Measurements from ENCODE around the gene ZFYVE9. TPM values are rescaled to one million over a fixed set of nuclear protein-coding genes. Genes with fewer than 3 reads are reported as not detected.
"Not testable (repeated sequence)": the region's sequence is repeated elsewhere in the genome, so short reads cannot be mapped to it uniquely, and the experiment has no call there.

Gene ZFYVE9
- total RNA-seq, 4 donors from 2014 or later: 12.7 to 31.1 (median 16.2) TPM

DNA sequence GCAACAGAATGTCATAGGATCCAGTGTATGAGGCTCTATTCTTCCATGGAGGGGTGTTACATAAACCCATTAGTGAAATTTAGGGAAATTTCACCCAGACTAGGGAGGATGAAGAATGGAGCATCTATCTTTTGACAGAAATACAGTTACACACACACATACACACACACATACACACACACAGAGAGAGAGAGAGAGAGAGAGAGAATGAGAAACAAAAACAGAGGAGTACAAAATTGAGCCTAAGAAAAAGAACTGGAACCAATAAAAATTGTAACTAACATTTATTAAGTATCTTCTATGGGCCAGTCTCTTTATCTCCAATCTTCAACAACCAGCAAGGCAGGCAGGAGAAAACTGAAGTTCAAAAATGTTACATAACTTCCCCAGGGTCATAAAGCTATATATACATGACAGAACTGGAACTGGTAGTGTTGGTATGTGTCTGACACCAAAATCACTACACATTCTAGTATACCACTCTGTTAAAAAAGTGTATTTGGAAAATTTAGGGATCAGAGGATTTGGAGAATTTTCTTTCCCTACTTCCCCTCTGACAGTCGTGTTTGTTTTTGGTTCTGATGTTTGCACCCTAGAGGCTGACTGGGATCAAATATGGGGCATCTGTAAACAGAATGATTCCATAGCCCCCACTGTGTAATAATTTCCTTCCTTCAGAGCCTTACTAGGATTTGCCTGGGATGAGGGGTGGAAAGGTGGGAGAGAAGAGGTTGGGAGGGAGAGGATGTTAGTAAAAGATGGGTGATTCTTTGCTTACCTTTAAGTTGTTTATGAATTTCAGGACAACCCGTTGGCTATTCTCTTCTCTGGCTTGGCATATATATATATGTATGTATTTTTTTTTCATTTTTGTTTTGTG is 1.0 kb upstream of the ZFYVE9 start:
- peaks cover 11 to 61% (median 15%) of the 10 kb centered on the region in 3 donors for H3K4me1 ChIP-seq
- no peaks in the 10 kb centered on the region for H3K9me3 ChIP-seq
- peak overlapping the region; percentile 74 to 97 (median 87) for H3K4me3 ChIP-seq

DNA sequence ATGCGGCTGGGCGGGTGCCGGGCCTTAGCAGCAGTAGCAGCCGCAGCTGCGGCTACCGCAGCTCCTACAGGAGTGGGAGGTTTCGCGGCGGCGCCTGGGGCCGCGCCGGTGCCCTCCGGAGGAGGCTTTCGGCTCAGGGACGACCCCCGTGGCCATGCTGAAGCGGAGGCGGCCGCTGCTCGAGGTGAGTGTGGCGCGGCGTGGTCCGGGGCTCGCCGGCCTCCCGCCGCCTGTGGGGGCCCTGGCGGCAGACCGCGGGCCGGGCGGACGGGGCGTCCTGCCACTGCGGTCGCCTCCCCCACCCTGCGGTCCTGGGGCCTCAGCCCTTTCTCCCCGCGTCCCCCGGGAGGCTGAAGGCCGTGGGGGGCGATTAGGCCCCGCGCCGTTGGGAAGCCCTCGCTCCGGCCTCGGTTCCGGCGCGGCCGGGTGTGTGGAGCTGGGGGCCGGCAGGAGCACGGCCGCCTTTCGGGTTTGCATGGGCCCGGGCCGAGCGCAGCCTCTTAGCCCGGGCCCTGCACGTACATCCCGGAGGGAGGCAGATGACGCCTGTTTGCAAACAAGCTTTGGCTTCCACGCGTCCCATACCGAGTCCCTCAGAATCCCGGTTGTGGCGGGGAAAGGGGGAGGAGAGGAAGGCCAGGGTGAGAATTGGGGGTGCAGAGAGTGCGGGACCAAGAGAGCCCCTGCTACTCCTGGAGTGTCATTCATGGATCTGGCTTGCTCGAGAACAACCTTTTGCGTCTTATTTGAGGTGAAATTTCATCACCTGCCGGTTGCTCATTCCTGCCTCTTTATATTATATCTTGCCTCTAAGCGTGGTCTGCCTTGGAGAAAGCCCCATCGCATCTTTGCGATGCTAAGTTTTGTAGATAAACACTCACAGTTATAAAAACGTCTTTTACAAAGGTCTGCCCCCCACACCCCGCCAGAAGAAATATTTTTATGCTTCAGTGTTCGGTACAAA is 613 bp downstream of the ZFYVE9 start:
- intact Hi-C loops (cut with DNase I): no loop called here
- H3K4me3 ChIP-seq: peak overlapping the region; percentile 74 to 97 (median 87)
- TF ChIP-seq, protein P1, sequence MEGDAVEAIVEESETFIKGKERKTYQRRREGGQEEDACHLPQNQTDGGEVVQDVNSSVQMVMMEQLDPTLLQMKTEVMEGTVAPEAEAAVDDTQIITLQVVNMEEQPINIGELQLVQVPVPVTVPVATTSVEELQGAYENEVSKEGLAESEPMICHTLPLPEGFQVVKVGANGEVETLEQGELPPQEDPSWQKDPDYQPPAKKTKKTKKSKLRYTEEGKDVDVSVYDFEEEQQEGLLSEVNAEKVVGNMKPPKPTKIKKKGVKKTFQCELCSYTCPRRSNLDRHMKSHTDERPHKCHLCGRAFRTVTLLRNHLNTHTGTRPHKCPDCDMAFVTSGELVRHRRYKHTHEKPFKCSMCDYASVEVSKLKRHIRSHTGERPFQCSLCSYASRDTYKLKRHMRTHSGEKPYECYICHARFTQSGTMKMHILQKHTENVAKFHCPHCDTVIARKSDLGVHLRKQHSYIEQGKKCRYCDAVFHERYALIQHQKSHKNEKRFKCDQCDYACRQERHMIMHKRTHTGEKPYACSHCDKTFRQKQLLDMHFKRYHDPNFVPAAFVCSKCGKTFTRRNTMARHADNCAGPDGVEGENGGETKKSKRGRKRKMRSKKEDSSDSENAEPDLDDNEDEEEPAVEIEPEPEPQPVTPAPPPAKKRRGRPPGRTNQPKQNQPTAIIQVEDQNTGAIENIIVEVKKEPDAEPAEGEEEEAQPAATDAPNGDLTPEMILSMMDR (IDR thresholded peaks at IDR 0.05): peak in 1 of 6 experiments; percentile 4
- TF ChIP-seq POLR2A (IDR thresholded peaks at IDR 0.05): peak in 1 of 4 donors; percentile 9

More for the DNA sequence above, 1.0 kb upstream of the ZFYVE9 start:
- no peaks in the 10 kb centered on the region for H3K36me3 ChIP-seq
- H3K27me3 ChIP-seq: no peaks in the 10 kb centered on the region
- peak overlapping the region; percentile 75 to 99 (median 94) for H3K27ac ChIP-seq
- no peak for TF ChIP-seq POLR2A (IDR thresholded peaks at IDR 0.05)
- TF ChIP-seq, protein P1 (IDR thresholded peaks at IDR 0.05): no peak
- 19 to 21% methylated on average over 2 of the region's 2 CpGs for WGBS, 2 donors
- intact Hi-C loops (cut with DNase I): no loop called here
- DNase-seq: no peak

DNA sequence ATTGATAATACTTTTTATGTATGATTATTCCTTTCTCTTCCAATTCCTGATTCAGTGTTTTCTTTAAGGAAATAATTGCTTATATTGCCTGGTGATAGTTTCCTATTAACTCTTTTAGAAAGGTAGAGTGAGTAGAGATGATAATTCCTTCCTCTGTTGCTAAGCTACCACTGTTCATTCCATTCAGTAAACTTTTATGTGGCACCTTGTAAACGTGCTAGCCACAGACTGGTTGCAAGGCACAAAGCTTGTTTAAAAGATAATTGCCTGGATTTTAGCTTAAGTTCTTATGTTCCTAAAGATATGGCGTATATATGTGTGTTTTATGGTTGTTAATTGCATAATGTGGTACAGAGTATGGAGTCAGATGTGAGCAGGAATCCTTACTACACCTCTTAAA is 3.2 kb downstream of the ZFYVE9 start:
- intact Hi-C loops (cut with DNase I): no loop called here
- no peak overlapping the region for H3K27ac ChIP-seq
- H3K4me1 ChIP-seq: peaks cover 4 to 68% (median 9%) of the 10 kb centered on the region in 3 donors
- no peaks in the 10 kb centered on the region for H3K9me3 ChIP-seq
- no peak for TF ChIP-seq POLR2A (IDR thresholded peaks at IDR 0.05)
- TF ChIP-seq, protein P1 (IDR thresholded peaks at IDR 0.05): no peak
- no peaks in the 10 kb centered on the region for H3K36me3 ChIP-seq
- WGBS, 2 donors: 63 to 64% methylated on average over 2 of the region's 2 CpGs
- H3K4me3 ChIP-seq: no peak overlapping the region
- H3K27me3 ChIP-seq: no peaks in the 10 kb centered on the region
- DNase-seq: no peak

More for the DNA sequence above, 613 bp downstream of the ZFYVE9 start:
- Histone ChIP-seq H3K27me3 (no peaks in the 10 kb centered on the region), H3K4me1 (peaks cover 11 to 67% (median 15%) of the 10 kb centered on the region in 3 donors), H3K9me3 (no peaks in the 10 kb centered on the region), H3K36me3 (no peaks in the 10 kb centered on the region), H3K27ac (peak overlapping the region; percentile 91 to 99 (median 96))
- no peak for DNase-seq
- 4 to 7% methylated on average over 13 to 15 of the region's 80 CpGs for WGBS, 2 donors

DNA sequence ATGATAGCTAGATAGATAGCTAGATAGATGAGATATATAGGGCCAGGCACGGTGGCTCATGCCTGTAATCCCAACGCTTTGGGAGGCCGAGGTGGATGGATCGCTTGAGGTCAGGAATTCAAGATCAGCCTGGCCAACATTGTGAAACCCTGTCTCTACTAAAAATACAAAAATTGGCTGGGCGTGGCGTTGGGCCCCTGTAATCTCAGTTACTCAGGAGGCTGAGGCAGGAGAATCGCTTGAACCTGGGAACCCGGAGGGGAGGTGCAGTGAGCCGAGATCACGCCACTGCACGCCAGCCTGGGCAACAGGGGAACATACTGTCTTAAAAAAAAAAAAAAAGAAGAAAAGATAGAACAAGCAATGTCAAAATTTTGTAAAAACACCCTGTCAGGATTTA is 8.6 kb downstream of the ZFYVE9 start:
- intact Hi-C loops (cut with DNase I); H3K4me3 ChIP-seq; H3K27me3 ChIP-seq; DNase-seq; H3K36me3 ChIP-seq; H3K9me3 ChIP-seq: not testable (repeated sequence)
- peaks cover 0 to 42% (median 0%) of the 10 kb centered on the region in 3 donors for H3K4me1 ChIP-seq
- WGBS, 2 donors: 80 to 81% methylated on average over 10 to 11 of the region's 11 CpGs
- H3K27ac ChIP-seq: peak overlapping the region in 3 of 4 donors; percentile 18 to 29 (median 18)

DNA sequence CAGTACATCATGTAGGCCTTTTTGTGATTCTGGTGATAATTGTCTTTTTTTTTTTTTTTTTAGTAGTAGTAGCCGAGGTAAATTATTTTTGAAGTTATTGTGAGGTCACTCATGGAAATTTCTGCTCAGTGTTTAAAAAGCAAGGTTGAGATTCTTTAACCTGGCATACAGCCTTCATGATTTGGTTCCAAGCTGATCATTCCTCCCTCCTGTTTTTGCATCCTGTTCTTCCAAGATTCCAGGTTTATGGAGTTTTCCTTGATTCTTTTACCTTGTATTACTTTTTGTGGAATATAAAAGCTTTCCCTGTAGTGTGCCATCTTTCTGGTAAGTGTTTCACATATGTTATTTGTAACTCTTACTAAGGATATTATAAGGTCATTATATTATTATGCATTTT is 9.1 kb downstream of the ZFYVE9 start:
- TF ChIP-seq, protein P1 (IDR thresholded peaks at IDR 0.05): no peak
- no peak for TF ChIP-seq POLR2A (IDR thresholded peaks at IDR 0.05)
- Histone ChIP-seq H3K4me1 (peaks cover 0 to 40% (median 0%) of the 10 kb centered on the region in 3 donors), H3K27me3 (no peaks in the 10 kb centered on the region), H3K9me3 (no peaks in the 10 kb centered on the region), H3K36me3 (no peaks in the 10 kb centered on the region), H3K4me3 (no peak overlapping the region), H3K27ac (peak overlapping the region in 2 of 4 donors; percentile 1 to 27)
- intact Hi-C loops (cut with DNase I): no loop called here
- WGBS, 2 donors: 41 to 54% methylated on average over 1 of the region's 1 CpG
- no peak for DNase-seq

Measured in esophagus squamous epithelium (tissue), 5 donors.